ENCODE measurements around the gene PTPRG. TPM values are rescaled to one million over a fixed set of nuclear protein-coding genes. Genes with fewer than 3 reads are reported as not detected.

The PTPRG gene
- total and polyA plus RNA-seq, 2 donors (not counting 3 experiments of a cell fraction or from before 2014, with no cell fraction given), result 8.9 to 39.1 TPM

DNA sequence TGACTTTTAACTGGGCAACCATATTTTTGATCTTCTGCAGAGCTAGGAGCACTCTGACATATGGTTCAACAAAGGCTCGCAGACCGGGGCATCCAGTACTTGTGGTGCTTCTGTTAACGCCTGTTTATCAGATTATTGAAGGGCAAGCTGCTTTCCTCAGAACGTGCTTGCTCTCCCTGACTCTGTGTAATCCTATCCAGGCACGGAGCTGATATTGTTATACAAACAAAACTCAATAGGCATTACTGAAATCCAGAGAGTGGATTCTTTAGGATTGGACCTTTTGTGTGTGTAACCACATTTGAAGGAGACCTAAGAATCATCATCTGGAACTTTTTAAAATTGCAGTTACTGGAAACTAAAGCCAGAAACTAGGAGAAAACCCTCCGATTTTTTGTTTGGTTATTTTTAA, 246.5 kb downstream of the PTPRG start:
- no TSS peak for BruUV-seq (replicated peaks)
- no peak overlapping the region for H2AFZ ChIP-seq (ENCODE audit: low read depth, low read length)
- CTCF ChIA-PET, result interaction anchor here (1.0 to 1.2 kb wide), 3 partner anchors 8 to 243 kb away, joined by 3 read pairs; no protein-coding TSS in a partner anchor
- TF ChIP-seq GATA2 (IDR thresholded peaks at IDR 0.05; ENCODE audit: insufficient read depth, insufficient read length, low read depth, low read length), result no peak
- TF ChIP-seq POLR2AphosphoS5 (IDR thresholded peaks at IDR 0.05; ENCODE audit: insufficient read depth, low read depth, low read length), result no peak
- no peak for TF ChIP-seq MYC (IDR thresholded peaks at IDR 0.05; ENCODE audit: low read depth, low read length)
- TF ChIP-seq, protein P1, sequence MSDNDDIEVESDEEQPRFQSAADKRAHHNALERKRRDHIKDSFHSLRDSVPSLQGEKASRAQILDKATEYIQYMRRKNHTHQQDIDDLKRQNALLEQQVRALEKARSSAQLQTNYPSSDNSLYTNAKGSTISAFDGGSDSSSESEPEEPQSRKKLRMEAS (IDR thresholded peaks at IDR 0.05; ENCODE audit: insufficient read depth, insufficient read length), result no peak
- no peak for TF ChIP-seq POLR2A (IDR thresholded peaks at IDR 0.05; ENCODE audit: low read depth, low read length)
- no peak for TF ChIP-seq JUN (IDR thresholded peaks at IDR 0.05; ENCODE audit: borderline replicate concordance, insufficient read depth, insufficient read length, low read depth)
- TF ChIP-seq, protein P2, sequence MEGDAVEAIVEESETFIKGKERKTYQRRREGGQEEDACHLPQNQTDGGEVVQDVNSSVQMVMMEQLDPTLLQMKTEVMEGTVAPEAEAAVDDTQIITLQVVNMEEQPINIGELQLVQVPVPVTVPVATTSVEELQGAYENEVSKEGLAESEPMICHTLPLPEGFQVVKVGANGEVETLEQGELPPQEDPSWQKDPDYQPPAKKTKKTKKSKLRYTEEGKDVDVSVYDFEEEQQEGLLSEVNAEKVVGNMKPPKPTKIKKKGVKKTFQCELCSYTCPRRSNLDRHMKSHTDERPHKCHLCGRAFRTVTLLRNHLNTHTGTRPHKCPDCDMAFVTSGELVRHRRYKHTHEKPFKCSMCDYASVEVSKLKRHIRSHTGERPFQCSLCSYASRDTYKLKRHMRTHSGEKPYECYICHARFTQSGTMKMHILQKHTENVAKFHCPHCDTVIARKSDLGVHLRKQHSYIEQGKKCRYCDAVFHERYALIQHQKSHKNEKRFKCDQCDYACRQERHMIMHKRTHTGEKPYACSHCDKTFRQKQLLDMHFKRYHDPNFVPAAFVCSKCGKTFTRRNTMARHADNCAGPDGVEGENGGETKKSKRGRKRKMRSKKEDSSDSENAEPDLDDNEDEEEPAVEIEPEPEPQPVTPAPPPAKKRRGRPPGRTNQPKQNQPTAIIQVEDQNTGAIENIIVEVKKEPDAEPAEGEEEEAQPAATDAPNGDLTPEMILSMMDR (IDR thresholded peaks at IDR 0.05; ENCODE audit: extremely low read depth in 1 of 2, insufficient read depth in 1 of 2, low read depth in 1 of 2, low read length in 2 of 2), result no peak
- no peak for TF ChIP-seq EZH2 (IDR thresholded peaks at IDR 0.05; ENCODE audit: borderline replicate concordance, low read depth, low read length, severe bottlenecking)
- no peak for TF ChIP-seq FOS (IDR thresholded peaks at IDR 0.05; ENCODE audit: borderline replicate concordance, insufficient read depth, low read length)
- no peak overlapping the region for H3K4me3 ChIP-seq (replicated peaks in 1 of 3; ENCODE audit: insufficient read depth in 1 of 3, low read depth in 1 of 3, low read length in 3 of 3)
- intact Hi-C loops (cut with micrococcal nuclease), result no loop called here
- no peak overlapping the region for H3K27ac ChIP-seq (ENCODE audit: insufficient read depth, low read depth, low read length)
- H3K9ac ChIP-seq (replicated peaks; ENCODE audit: extremely low read depth, insufficient read depth, low read length), result no peak overlapping the region
- no peaks in the 10 kb centered on the region for H3K4me1 ChIP-seq (ENCODE audit: control insufficient read depth, extremely low read depth, insufficient read depth, low read length)
- H3K9me1 ChIP-seq (replicated peaks; ENCODE audit: control insufficient read depth, extremely low read depth, insufficient read depth, low read length), result no peaks in the 10 kb centered on the region
- H3K36me3 ChIP-seq (ENCODE audit: control insufficient read depth in 2 of 2, extremely low read depth in 1 of 2, insufficient read depth in 2 of 2, low read length in 2 of 2), result no peaks in the 10 kb centered on the region
- no peaks in the 10 kb centered on the region for H3K27me3 ChIP-seq (ENCODE audit: control insufficient read depth in 2 of 2, insufficient read depth in 2 of 2, low read length in 2 of 2)
- H3K79me2 ChIP-seq (ENCODE audit: control insufficient read depth, insufficient read depth, low read length), result no peaks in the 10 kb centered on the region
- no peaks in the 10 kb centered on the region for H4K20me1 ChIP-seq (replicated peaks; ENCODE audit: control insufficient read depth, extremely low read depth, insufficient read depth, low read length)
- no peaks in the 10 kb centered on the region for H3K9me3 ChIP-seq (replicated peaks; ENCODE audit: control insufficient read depth, insufficient read depth, low read length)
- no peak for FAIRE-seq
- no peak for DNase-seq (ENCODE audit: low read depth, low spot score)
- dilution Hi-C loops (cut with MboI; ENCODE audit: extremely low pct_ligation_motif_present, low sequenced_read_pairs), result no loop called here
- H3K4me2 ChIP-seq (ENCODE audit: insufficient read depth, low read length), result no peak overlapping the region
- POLR2A ChIA-PET, result no interaction called here
